Erythroblast (primary cell): ENCODE data around the gene SLC25A18.

Experiments used
- GATA1 ChIP-seq: IDR thresholded peaks from 2 replicates; pipeline ENCODE4 v1.6.1; 2011; ENCODE audit warnings: low read depth, mild to moderate bottlenecking, control low read depth, low read length, moderate library complexity
- POLR2A ChIP-seq: IDR thresholded peaks from 2 replicates; pipeline ENCODE4 v1.6.1; 2011; ENCODE audit warnings: mild to moderate bottlenecking, low read length

DNA sequence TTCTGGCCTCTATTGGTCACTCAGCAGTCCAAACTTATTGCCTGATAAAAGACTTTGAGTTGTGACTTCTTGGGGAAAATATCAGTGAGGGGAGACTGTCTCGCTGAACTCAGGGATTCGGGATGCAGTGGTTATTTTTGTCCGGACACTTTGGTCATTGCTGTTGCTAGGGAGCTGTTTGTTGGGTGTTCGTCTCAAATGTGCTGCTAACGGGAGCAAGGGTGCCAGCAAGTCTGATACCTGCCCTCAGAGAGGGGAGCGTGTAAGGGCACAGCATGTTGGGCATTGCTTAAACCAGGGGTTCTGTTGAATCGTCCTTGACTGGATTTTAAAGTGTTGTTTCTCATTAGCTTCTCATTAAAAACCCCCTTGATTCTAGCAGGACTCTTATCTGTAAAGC, 49.2 kb upstream of the SLC25A18 start:
- TF ChIP-seq POLR2A (no peak), GATA1 (no peak)
